GM12864 (cell line): Measurements from ENCODE around the gene INTS4.
"Not testable (repeated sequence)": the region's sequence is repeated elsewhere in the genome, so short reads cannot be mapped to it uniquely, and the experiment has no call there.

Experiments
- DNase-seq: peaks from one replicate; pipeline ENCODE4 v3.0.0-alpha.2; 2011; ENCODE audit warnings: low read depth
- H3K4me3 ChIP-seq: 2 replicates; pipeline ENCODE4 v1.5.1; 2011; ENCODE audit warnings: mild to moderate bottlenecking, low read depth, low read length, control low read depth
- TF ChIP-seq, protein P1 (sequence below): IDR thresholded peaks from 2 replicates; pipeline ENCODE4 v1.5.1; 2011; ENCODE audit warnings: low read depth, mild to moderate bottlenecking, moderate library complexity, low read length, control low read depth, inconsistent platforms; ENCODE audit errors: missing control alignments

Gene INTS4

GRCh38 chr11:78010304-78010703, 15.8 kb upstream of the INTS4 start:
- DNase-seq = no peak
- TF ChIP-seq, protein P1, sequence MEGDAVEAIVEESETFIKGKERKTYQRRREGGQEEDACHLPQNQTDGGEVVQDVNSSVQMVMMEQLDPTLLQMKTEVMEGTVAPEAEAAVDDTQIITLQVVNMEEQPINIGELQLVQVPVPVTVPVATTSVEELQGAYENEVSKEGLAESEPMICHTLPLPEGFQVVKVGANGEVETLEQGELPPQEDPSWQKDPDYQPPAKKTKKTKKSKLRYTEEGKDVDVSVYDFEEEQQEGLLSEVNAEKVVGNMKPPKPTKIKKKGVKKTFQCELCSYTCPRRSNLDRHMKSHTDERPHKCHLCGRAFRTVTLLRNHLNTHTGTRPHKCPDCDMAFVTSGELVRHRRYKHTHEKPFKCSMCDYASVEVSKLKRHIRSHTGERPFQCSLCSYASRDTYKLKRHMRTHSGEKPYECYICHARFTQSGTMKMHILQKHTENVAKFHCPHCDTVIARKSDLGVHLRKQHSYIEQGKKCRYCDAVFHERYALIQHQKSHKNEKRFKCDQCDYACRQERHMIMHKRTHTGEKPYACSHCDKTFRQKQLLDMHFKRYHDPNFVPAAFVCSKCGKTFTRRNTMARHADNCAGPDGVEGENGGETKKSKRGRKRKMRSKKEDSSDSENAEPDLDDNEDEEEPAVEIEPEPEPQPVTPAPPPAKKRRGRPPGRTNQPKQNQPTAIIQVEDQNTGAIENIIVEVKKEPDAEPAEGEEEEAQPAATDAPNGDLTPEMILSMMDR = no peak
- H3K4me3 ChIP-seq = no peak overlapping the region

DNA sequence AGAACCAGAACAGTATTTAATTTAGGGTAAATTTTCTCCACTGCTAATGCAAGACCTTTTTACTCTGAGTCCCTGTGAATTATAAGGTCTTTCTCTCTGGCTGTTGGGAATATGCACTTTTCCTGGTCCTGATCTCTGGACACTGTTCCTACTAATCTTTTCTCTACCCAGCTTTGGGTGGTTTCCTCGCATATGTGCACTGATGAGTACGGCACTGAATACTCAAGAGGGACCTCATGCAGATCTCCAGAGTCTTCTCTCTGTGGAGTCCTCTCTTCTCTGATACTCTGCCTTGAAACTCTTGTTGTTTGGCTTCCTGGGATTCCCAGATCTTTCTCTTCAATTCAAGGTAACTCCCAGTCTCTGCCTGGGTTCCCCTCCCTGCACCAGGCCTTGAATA, 14.6 kb upstream of the INTS4 start:
- DNase-seq = no peak
- H3K4me3 ChIP-seq = no peak overlapping the region
- TF ChIP-seq, protein P1 = no peak

DNA sequence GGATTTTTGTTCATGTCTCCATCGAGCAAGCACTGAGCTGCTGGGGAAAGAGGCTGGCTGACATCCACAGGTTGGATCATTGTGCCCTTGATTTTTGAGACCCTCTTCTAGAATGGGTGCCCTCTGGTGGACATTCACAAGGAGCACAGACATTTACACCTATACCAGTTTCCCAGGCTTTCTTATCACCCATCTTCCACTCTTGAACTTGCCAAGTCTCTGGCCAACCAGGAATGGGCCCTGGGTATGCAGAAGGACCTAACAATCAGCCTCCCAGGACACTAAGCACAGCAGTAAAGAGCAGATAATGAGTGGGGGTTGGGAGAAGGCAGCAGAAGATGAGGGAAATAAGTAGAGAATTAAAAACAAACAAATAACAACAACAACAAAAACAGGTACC, 5.7 kb upstream of the INTS4 start:
- peak; percentile 30 for DNase-seq
- TF ChIP-seq, protein P1 = peak; percentile 74

DNA sequence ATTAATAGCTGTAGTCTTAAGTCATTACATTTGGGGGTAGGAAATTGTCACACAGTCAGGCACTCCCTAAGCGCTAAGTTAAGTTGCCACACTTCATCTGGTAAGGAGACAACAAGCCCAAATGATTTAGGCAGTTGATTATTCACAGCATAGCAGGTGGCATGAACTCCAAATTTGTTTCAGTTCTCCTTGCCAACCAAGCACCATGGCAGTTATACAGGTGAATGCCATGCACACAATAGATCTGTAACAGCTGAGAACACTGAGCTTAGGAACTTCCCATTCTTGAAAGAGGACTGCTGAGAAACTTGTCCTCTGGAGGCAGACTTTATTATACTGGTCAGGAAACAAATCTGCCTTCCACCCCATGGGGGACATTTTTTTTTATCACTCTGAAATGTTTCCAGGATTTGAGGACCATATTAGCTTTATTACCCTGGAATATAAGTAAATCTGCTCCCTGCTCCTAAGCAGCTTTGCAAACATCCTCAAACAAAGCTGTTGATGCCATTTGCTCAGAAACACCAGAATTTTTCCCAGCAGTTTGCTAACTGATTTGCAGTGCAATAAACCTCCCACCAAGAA, 5.1 kb upstream of the INTS4 start:
- no peak for DNase-seq
- H3K4me3 ChIP-seq = no peak overlapping the region
- TF ChIP-seq, protein P1 = no peak

More for the DNA sequence above, 5.7 kb upstream of the INTS4 start:
- no peak overlapping the region for H3K4me3 ChIP-seq

DNA sequence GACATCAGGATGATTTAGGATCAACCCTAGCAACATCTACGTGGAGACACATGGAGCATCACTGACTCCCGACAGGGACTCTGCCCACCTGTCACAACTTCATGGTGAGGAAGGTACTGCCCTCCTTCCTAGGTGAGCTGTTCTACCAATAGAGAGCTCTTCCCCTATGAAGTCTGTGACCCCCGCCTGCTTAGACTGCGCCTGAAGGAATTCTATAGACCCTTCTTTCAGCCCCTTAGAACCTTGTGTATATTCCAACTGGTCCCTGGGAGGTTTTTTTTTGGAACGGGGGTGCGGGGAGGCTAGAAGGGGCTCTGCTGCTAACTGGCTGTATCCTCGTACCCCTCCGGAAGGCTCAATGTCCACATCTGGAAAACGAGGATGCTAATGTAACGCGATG, 566 bp downstream of the INTS4 start:
- TF ChIP-seq, protein P1 = no peak
- DNase-seq = no peak
- peak overlapping the region; percentile 69 for H3K4me3 ChIP-seq

DNA sequence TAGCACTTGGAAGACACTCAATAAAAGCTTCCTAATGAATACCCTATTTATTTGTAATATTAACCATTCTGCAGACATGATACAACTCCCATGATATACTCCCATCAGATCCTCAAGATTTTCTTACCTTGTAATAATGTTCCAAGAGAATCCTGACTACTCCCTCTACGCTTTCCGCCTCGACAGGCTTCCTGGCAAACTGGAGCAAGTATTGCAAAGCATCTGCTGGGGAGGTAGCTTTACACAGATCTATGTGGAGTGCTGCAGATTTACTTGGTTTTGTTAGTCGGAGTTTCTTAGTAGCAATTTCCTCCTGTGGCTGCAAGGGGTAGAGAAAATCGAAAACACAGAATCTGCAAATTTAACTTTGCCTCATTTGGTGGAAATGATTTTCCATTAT, 3.5 kb downstream of the INTS4 start:
- H3K4me3 ChIP-seq = no peak overlapping the region
- TF ChIP-seq, protein P1 = no peak
- DNase-seq = no peak

DNA sequence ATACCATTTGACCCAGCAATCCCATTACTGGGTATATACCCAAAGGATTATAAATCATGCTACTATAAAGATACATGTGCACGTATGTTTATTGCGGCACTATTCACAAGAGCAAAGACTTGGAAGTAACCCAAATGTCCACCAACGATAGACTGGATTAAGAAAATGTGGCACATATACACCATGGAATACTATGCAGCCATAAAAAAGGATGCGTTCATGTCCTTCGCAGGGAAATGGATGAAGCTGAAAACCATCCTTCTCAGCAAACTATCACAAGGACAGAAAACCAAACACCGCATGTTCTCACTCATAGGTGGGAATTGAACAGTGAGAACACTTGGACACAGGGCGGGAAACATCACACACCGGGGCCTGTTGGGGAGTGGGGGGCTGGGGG, 8.0 kb downstream of the INTS4 start:
- not testable (repeated sequence) for DNase-seq, H3K4me3 ChIP-seq
